Measurements from ENCODE around the gene STEAP3. TPM values are rescaled to one million over a fixed set of nuclear protein-coding genes. Genes with fewer than 3 reads are reported as not detected.
A peak's percentile ranks its signal among the peaks of the same experiment; 100 is the strongest.

The STEAP3 gene
- total RNA-seq, 2 donors from 2014 or later = 18.9 to 25.4 TPM

DNA sequence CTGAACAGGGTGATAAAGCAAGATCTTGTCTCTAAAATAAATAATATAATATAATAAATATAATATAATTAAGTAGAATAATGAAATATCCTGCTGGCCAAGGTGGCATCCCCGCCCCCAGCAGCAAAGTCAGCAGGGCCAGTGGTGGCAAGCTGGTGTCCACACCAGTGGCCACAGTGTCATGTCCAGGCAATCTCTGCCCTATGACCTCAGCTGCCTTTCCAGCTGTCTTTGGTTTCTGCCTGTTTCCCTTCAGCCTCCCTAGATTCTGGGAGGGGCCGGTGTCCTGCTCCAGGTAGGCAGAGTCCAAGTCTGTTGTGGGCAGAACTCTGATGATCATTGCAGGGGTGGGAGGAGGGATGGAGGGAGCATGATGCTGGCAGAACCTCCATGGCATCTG lies 16.2 kb upstream of the STEAP3 start:
- TF ChIP-seq POLR2A (IDR thresholded peaks at IDR 0.05) = no peak
- TF ChIP-seq, protein P1, sequence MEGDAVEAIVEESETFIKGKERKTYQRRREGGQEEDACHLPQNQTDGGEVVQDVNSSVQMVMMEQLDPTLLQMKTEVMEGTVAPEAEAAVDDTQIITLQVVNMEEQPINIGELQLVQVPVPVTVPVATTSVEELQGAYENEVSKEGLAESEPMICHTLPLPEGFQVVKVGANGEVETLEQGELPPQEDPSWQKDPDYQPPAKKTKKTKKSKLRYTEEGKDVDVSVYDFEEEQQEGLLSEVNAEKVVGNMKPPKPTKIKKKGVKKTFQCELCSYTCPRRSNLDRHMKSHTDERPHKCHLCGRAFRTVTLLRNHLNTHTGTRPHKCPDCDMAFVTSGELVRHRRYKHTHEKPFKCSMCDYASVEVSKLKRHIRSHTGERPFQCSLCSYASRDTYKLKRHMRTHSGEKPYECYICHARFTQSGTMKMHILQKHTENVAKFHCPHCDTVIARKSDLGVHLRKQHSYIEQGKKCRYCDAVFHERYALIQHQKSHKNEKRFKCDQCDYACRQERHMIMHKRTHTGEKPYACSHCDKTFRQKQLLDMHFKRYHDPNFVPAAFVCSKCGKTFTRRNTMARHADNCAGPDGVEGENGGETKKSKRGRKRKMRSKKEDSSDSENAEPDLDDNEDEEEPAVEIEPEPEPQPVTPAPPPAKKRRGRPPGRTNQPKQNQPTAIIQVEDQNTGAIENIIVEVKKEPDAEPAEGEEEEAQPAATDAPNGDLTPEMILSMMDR (IDR thresholded peaks at IDR 0.05) = no peak
- Histone ChIP-seq H3K27me3 (no peaks in the 10 kb centered on the region), H3K36me3 (replicated peaks in 1 of 2; ENCODE audit: insufficient read depth in 1 of 2, low read depth in 2 of 2) (no peaks in the 10 kb centered on the region), H3K4me3 (no peak overlapping the region), H3K4me1 (no peaks in the 10 kb centered on the region), H3K27ac (no peak overlapping the region), H3K9me3 (no peaks in the 10 kb centered on the region)
- intact Hi-C loops (cut with DNase I) = no loop called here
- no peak for ATAC-seq
- WGBS, 2 donors = 72 to 80% methylated on average over 2 of the region's 2 CpGs
- DNase-seq = no peak

DNA sequence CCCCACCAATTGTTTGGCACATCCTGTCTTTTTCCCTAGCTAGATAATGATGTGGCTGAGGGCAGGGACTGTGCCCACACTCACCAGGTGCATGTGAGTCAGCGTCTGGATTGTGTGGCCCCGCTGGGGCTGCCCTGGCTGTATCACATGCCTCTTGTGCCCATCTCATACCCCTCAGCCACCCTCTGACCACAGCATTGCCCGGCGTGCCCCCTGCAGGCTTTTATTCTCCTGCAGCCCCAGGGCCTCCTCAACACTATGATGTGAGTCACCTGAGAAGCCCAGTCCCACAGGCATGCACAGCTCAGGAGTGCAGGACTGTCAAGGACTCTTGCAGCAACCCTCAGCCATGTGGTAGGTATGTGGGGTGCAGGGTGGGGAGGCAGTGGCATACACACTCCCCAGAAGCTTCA lies 14.8 kb upstream of the STEAP3 start:
- ATAC-seq (no peak), DNase-seq (no peak)
- 59 to 75% methylated on average over 2 to 4 of the region's 4 CpGs for WGBS, 2 donors
- Histone ChIP-seq H3K4me3 (no peak overlapping the region), H3K4me1 (no peaks in the 10 kb centered on the region), H3K27ac (no peak overlapping the region), H3K27me3 (no peaks in the 10 kb centered on the region), H3K9me3 (no peaks in the 10 kb centered on the region), H3K36me3 (replicated peaks in 1 of 2; ENCODE audit: insufficient read depth in 1 of 2, low read depth in 2 of 2) (no peaks in the 10 kb centered on the region)
- intact Hi-C loops (cut with DNase I) = no loop called here
- no peak for TF ChIP-seq POLR2A (IDR thresholded peaks at IDR 0.05)
- TF ChIP-seq, protein P1 (IDR thresholded peaks at IDR 0.05) = no peak

DNA sequence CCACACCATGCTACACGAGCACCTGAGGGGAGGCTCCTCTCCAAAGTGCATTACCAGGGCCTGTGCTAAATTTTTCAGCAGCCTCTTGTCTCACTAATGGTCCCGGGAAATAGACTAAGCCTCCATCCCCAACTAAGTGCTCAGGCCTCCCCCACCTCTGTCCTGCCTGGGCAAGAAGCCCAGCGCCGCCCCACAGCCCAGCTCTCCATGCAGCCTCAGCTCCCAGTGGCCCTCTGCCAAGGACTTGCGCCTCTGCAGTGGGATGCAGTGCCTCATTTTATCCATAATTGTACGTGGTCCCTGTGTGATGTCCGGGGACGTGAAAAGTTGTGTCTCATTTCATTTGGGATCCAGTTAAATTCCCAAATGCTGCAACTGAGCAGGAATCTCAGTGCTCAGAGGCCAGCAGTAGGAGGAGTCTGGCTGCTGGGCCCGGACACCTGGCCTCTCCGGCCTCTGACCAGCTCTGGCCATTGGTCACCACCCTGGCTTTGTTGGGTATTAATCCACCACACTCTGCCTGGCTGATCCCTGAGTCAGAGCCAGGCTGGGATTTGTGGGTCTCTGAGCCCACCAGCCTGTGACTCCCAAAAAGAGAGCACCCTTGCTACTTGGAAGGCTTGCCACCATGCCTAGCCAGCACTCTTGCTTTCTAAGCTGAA lies 11.4 kb upstream of the STEAP3 start:
- no peaks in the 10 kb centered on the region for H3K27me3 ChIP-seq
- peaks cover 10% of the 10 kb centered on the region for H3K4me1 ChIP-seq
- intact Hi-C loops (cut with DNase I) = no loop called here
- ATAC-seq = no peak
- DNase-seq = no peak
- H3K27ac ChIP-seq = no peak overlapping the region
- no peaks in the 10 kb centered on the region for H3K9me3 ChIP-seq
- WGBS, 2 donors = 65 to 83% methylated on average over 2 to 10 of the region's 10 CpGs
- no peak for TF ChIP-seq POLR2A (IDR thresholded peaks at IDR 0.05)
- TF ChIP-seq, protein P1 (IDR thresholded peaks at IDR 0.05) = no peak
- no peaks in the 10 kb centered on the region for H3K36me3 ChIP-seq (replicated peaks in 1 of 2; ENCODE audit: insufficient read depth in 1 of 2, low read depth in 2 of 2)
- H3K4me3 ChIP-seq = no peak overlapping the region

DNA sequence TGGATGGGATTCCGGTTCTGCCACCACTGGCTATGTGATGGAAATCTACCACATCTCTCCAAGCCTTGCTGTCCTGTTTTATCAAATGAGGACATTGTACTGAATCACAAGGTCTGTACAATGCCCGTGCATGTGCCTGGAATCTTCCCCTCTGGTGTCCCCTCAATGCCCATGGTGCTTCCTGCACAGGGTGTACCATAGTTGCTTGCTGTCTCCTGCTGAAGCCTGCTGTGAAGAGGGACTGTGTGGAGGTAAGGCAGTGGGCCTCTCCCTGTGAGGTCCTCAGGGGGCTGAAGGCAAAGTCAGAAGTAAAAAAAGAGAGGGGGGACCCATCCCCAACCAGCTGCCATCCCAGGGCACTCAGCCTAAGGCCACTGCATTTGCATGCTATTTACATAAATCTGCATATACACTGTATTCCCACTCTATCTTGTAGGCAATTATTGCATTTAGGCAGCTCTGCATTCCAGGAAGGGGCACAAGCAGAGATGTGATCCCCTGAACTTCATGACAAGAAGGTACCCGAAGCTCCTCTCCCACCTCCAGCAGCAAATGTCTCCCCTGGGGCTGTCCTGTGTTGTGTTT lies 9.1 kb upstream of the STEAP3 start:
- Histone ChIP-seq H3K27me3 (no peaks in the 10 kb centered on the region), H3K9me3 (no peaks in the 10 kb centered on the region), H3K36me3 (replicated peaks in 1 of 2; ENCODE audit: insufficient read depth in 1 of 2, low read depth in 2 of 2) (no peaks in the 10 kb centered on the region), H3K4me3 (no peak overlapping the region), H3K4me1 (peaks cover 33% of the 10 kb centered on the region), H3K27ac (no peak overlapping the region)
- ATAC-seq (no peak), DNase-seq (no peak)
- WGBS, 2 donors = 94 to 95% methylated on average over 3 of the region's 3 CpGs
- intact Hi-C loops (cut with DNase I) = no loop called here
- no peak for TF ChIP-seq POLR2A (IDR thresholded peaks at IDR 0.05)
- TF ChIP-seq, protein P1 (IDR thresholded peaks at IDR 0.05) = no peak

DNA sequence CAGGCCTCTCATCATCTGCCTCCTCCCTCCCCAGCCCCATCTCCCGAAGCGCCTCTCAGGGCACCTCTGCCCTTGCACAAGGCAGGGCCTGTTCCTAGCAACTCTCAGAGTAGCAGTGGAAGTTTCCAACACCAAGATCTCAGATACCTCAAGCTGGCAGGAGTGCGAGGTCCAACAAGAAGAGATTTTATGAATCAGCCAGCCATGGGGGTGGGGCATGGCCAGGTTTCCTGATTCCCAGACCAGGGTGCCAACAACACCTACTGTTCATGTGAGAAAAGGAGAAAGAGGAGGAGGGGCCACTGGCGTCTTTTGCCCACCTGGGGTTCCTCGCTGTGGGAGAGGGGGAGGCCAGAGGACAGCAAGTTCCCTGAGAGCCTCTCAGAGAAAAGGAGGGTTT lies 6.6 kb upstream of the STEAP3 start:
- peak overlapping the region; percentile 53 to 84 (median 70) for H3K27ac ChIP-seq

More for the DNA sequence above, 6.6 kb upstream of the STEAP3 start:
- TF ChIP-seq, protein P1 (IDR thresholded peaks at IDR 0.05) = no peak
- TF ChIP-seq POLR2A (IDR thresholded peaks at IDR 0.05) = no peak
- Histone ChIP-seq H3K4me1 (peaks cover 33% of the 10 kb centered on the region), H3K9me3 (no peaks in the 10 kb centered on the region), H3K36me3 (replicated peaks in 1 of 2; ENCODE audit: insufficient read depth in 1 of 2, low read depth in 2 of 2) (no peaks in the 10 kb centered on the region), H3K27me3 (no peaks in the 10 kb centered on the region), H3K4me3 (no peak overlapping the region)
- 41 to 51% methylated on average over 5 of the region's 5 CpGs for WGBS, 2 donors
- DNase-seq = peak; percentile 74 to 92 (median 88)
- ATAC-seq = peak; percentile 51
- intact Hi-C loops (cut with DNase I) = no loop called here

Data from body of pancreas (tissue), 4 donors.